ENCODE data around the gene ZPBP. TPM values are rescaled to one million over a fixed set of nuclear protein-coding genes. Genes with fewer than 3 reads are reported as not detected.

The ZPBP gene
- total and polyA plus RNA-seq, 2 donors (not counting 1 experiment from before 2014, with no cell fraction given): not detected

GRCh38 chr7:49926720-49927119 is 166.3 kb downstream of the ZPBP start:
- no peaks in the 10 kb centered on the region for H4K20me1 ChIP-seq (ENCODE audit: control insufficient read depth, extremely low read depth, insufficient read depth, low read length)
- H3K4me1 ChIP-seq (ENCODE audit: control insufficient read depth, extremely low read depth, insufficient read depth, low read length): no peaks in the 10 kb centered on the region
- H3K79me2 ChIP-seq (ENCODE audit: control insufficient read depth, insufficient read depth, low read length): no peaks in the 10 kb centered on the region
- no peak overlapping the region for H3K4me3 ChIP-seq (replicated peaks in 1 of 4; ENCODE audit: control extremely low read depth in 1 of 4, insufficient read depth in 1 of 4, low read depth in 3 of 4, low read length in 4 of 4)
- H3K27ac ChIP-seq (ENCODE audit: insufficient read depth, low read length): no peak overlapping the region
- H3K27me3 ChIP-seq (ENCODE audit: control insufficient read depth, insufficient read depth, low read length): no peaks in the 10 kb centered on the region
- DNase-seq (ENCODE audit: low read depth in 2 of 2): no peak
- H3K9me3 ChIP-seq (ENCODE audit: control insufficient read depth, insufficient read depth, low read depth, low read length): no peaks in the 10 kb centered on the region
- H3K36me3 ChIP-seq (ENCODE audit: control insufficient read depth, insufficient read depth, low read length): no peaks in the 10 kb centered on the region
- H2AFZ ChIP-seq (ENCODE audit: low read length): no peak overlapping the region
- TF ChIP-seq EZH2 (IDR thresholded peaks at IDR 0.05; ENCODE audit: low read length, missing control alignments) (no peak), CTCF (conservative IDR thresholded peaks at IDR 0.05 in 1 of 2, IDR thresholded peaks at IDR 0.05 in 1 of 2; ENCODE audit: low read depth in 1 of 2, low read length in 2 of 2) (no peak)
- no peak overlapping the region for H3K4me2 ChIP-seq (ENCODE audit: extremely low read depth, insufficient read depth, low read length)
- H3K9ac ChIP-seq (ENCODE audit: insufficient read depth, low read length): no peak overlapping the region

- Histone ChIP-seq H3K27me3 (ENCODE audit: control insufficient read depth, insufficient read depth, low read length) (no peaks in the 10 kb centered on the region), H3K36me3 (ENCODE audit: control insufficient read depth, insufficient read depth, low read length) (no peaks in the 10 kb centered on the region), H3K79me2 (ENCODE audit: control insufficient read depth, insufficient read depth, low read length) (no peaks in the 10 kb centered on the region), H3K27ac (ENCODE audit: insufficient read depth, low read length) (no peak overlapping the region), H4K20me1 (ENCODE audit: control insufficient read depth, extremely low read depth, insufficient read depth, low read length) (no peaks in the 10 kb centered on the region), H3K4me3 (replicated peaks in 1 of 4; ENCODE audit: control extremely low read depth in 1 of 4, insufficient read depth in 1 of 4, low read depth in 3 of 4, low read length in 4 of 4) (no peak overlapping the region), H3K9me3 (ENCODE audit: control insufficient read depth, insufficient read depth, low read depth, low read length) (no peaks in the 10 kb centered on the region), H3K4me1 (ENCODE audit: control insufficient read depth, extremely low read depth, insufficient read depth, low read length) (no peaks in the 10 kb centered on the region), H2AFZ (ENCODE audit: low read length) (no peak overlapping the region), H3K4me2 (ENCODE audit: extremely low read depth, insufficient read depth, low read length) (no peak overlapping the region), H3K9ac (ENCODE audit: insufficient read depth, low read length) (no peak overlapping the region)
- no peak for DNase-seq (ENCODE audit: low read depth in 2 of 2)
- TF ChIP-seq EZH2 (IDR thresholded peaks at IDR 0.05; ENCODE audit: low read length, missing control alignments) (no peak), CTCF (conservative IDR thresholded peaks at IDR 0.05 in 1 of 2, IDR thresholded peaks at IDR 0.05 in 1 of 2; ENCODE audit: low read depth in 1 of 2, low read length in 2 of 2) (no peak)
These were observed 181.1 kb downstream of the ZPBP start for GRCh38 chr7:49911909-49912308.

GRCh38 chr7:49894543-49894942 is 198.5 kb downstream of the ZPBP start:
- H3K9ac ChIP-seq (ENCODE audit: insufficient read depth, low read length): no peak overlapping the region
- H3K9me3 ChIP-seq (ENCODE audit: control insufficient read depth, insufficient read depth, low read depth, low read length): no peaks in the 10 kb centered on the region
- H2AFZ ChIP-seq (ENCODE audit: low read length): no peak overlapping the region
- DNase-seq (ENCODE audit: low read depth in 2 of 2): no peak
- H3K36me3 ChIP-seq (ENCODE audit: control insufficient read depth, insufficient read depth, low read length): no peaks in the 10 kb centered on the region
- no peak overlapping the region for H3K4me2 ChIP-seq (ENCODE audit: extremely low read depth, insufficient read depth, low read length)
- H3K79me2 ChIP-seq (ENCODE audit: control insufficient read depth, insufficient read depth, low read length): no peaks in the 10 kb centered on the region
- H3K27ac ChIP-seq (ENCODE audit: insufficient read depth, low read length): no peak overlapping the region
- TF ChIP-seq EZH2 (IDR thresholded peaks at IDR 0.05; ENCODE audit: low read length, missing control alignments): no peak
- TF ChIP-seq CTCF (conservative IDR thresholded peaks at IDR 0.05 in 1 of 2, IDR thresholded peaks at IDR 0.05 in 1 of 2; ENCODE audit: low read depth in 1 of 2, low read length in 2 of 2): no peak
- H3K4me3 ChIP-seq (replicated peaks in 1 of 4; ENCODE audit: control extremely low read depth in 1 of 4, insufficient read depth in 1 of 4, low read depth in 3 of 4, low read length in 4 of 4): no peak overlapping the region
- H3K27me3 ChIP-seq (ENCODE audit: control insufficient read depth, insufficient read depth, low read length): no peaks in the 10 kb centered on the region
- H4K20me1 ChIP-seq (ENCODE audit: control insufficient read depth, extremely low read depth, insufficient read depth, low read length): no peaks in the 10 kb centered on the region
- H3K4me1 ChIP-seq (ENCODE audit: control insufficient read depth, extremely low read depth, insufficient read depth, low read length): no peaks in the 10 kb centered on the region
